Measurements from ENCODE around the gene CCDC136. TPM values are rescaled to one million over a fixed set of nuclear protein-coding genes. Genes with fewer than 3 reads are reported as not detected.

The CCDC136 gene
- total RNA-seq, 1 experiment from 2014 or later, result 31.1 TPM

DNA sequence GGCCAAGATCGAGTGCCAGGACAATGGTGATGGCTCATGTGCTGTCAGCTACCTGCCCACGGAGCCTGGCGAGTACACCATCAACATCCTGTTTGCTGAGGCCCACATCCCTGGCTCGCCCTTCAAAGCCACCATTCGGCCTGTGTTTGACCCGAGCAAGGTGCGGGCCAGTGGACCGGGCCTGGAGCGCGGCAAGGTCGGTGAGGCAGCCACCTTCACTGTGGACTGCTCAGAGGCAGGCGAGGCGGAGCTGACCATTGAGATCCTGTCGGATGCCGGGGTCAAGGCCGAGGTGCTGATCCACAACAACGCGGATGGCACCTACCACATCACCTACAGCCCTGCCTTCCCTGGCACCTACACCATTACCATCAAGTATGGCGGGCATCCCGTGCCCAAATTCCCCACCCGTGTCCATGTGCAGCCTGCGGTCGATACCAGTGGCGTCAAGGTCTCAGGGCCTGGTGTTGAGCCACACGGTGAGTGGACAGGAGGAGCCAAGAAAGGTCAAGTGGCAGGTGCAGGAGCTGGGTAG, 53.1 kb downstream of the CCDC136 start:
- Histone ChIP-seq H2AFZ (ENCODE audit: low read length) (no peak overlapping the region), H4K91ac (ENCODE audit: insufficient read length, low read depth, low read length) (no peak overlapping the region), H3K56ac (ENCODE audit: insufficient read length, low read depth, low read length) (no peak overlapping the region), H2BK15ac (ENCODE audit: low read depth, low read length) (no peak overlapping the region), H3K79me1 (ENCODE audit: insufficient read depth, low read depth, low read length, poor library complexity, severe bottlenecking) (no peaks in the 10 kb centered on the region), H4K8ac (replicated peaks; ENCODE audit: insufficient read length, low read depth, low read length) (no peak overlapping the region), H4K20me1 (ENCODE audit: control insufficient read depth, insufficient read depth, insufficient read length) (no peaks in the 10 kb centered on the region), H3K9ac (ENCODE audit: extremely low read depth, insufficient read length, low read length) (no peak overlapping the region), H3K79me2 (ENCODE audit: insufficient read depth, low read length) (no peaks in the 10 kb centered on the region), H3K14ac (ENCODE audit: insufficient read depth, low read length) (no peak overlapping the region), H2AK5ac (ENCODE audit: insufficient read length, low read length) (no peak overlapping the region), H3K18ac (ENCODE audit: insufficient read length, low read depth, low read length) (no peak overlapping the region), H2BK12ac (ENCODE audit: insufficient read length, low read depth, low read length) (no peak overlapping the region), H4K5ac (ENCODE audit: insufficient read length, low read depth, low read length) (no peak overlapping the region), H3K4ac (ENCODE audit: low read depth, low read length) (no peak overlapping the region), H3K23me2 (ENCODE audit: insufficient read length, low read depth, low read length, poor library complexity, severe bottlenecking) (no peaks in the 10 kb centered on the region), H3K27me3 (ENCODE audit: insufficient read depth, low read length) (no peaks in the 10 kb centered on the region), H2BK120ac (ENCODE audit: low read depth, low read length, poor library complexity, severe bottlenecking) (no peak overlapping the region), H3K9me3 (ENCODE audit: control insufficient read depth, low read depth, low read length) (no peaks in the 10 kb centered on the region), H3T11ph (ENCODE audit: low read length) (no peak overlapping the region), H3K4me1 (ENCODE audit: insufficient read depth, low read length) (no peaks in the 10 kb centered on the region), H2BK5ac (ENCODE audit: insufficient read length, low read length) (no peak overlapping the region), H3K4me2 (ENCODE audit: insufficient read depth, insufficient read length, low read length) (no peak overlapping the region), H3K27ac (ENCODE audit: insufficient read length, low read depth, low read length) (no peak overlapping the region), H3K23ac (ENCODE audit: insufficient read length, low read depth, low read length) (no peak overlapping the region), H2BK20ac (ENCODE audit: low read depth, low read length, poor library complexity, severe bottlenecking) (no peak overlapping the region)
- no peak for DNase-seq
- Mint-ChIP-seq H3K9me3 (no peaks in the 10 kb centered on the region), H3K4me1 (peaks cover 2 to 14% of the 10 kb centered on the region in 2 experiments), H3K27me3 (ENCODE audit: low read depth) (no peaks in the 10 kb centered on the region), H3K36me3 (ENCODE audit: insufficient read depth in 1 of 3, low read depth in 3 of 3) (peaks cover 0 to 3% (median 0%) of the 10 kb centered on the region in 3 experiments; a peak in 2 of 7 replicates), H3K27ac (peak overlapping the region in 1 of 3 experiments; percentile 39; a peak in 2 of 7 replicates), H3K4me3 (no peak overlapping the region)
- no CpG with 5 or more reads among the region's 25 CpGs for WGBS (ENCODE audit: extremely low coverage, insufficient read length, low lambda C conversion rate)
- TF ChIP-seq, protein P1, sequence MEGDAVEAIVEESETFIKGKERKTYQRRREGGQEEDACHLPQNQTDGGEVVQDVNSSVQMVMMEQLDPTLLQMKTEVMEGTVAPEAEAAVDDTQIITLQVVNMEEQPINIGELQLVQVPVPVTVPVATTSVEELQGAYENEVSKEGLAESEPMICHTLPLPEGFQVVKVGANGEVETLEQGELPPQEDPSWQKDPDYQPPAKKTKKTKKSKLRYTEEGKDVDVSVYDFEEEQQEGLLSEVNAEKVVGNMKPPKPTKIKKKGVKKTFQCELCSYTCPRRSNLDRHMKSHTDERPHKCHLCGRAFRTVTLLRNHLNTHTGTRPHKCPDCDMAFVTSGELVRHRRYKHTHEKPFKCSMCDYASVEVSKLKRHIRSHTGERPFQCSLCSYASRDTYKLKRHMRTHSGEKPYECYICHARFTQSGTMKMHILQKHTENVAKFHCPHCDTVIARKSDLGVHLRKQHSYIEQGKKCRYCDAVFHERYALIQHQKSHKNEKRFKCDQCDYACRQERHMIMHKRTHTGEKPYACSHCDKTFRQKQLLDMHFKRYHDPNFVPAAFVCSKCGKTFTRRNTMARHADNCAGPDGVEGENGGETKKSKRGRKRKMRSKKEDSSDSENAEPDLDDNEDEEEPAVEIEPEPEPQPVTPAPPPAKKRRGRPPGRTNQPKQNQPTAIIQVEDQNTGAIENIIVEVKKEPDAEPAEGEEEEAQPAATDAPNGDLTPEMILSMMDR (conservative IDR thresholded peaks at IDR 0.05), result no peak
